IMR-90 (cell line): ENCODE measurements around the gene TACR2. TPM values are rescaled to one million over a fixed set of nuclear protein-coding genes. Genes with fewer than 3 reads are reported as not detected.

Source experiments
- ATAC-seq: fragments of 200-7000 bp; cut with Tn5 transposase; 2 replicates; pipeline ENCODE4 v1.9.1; 2020; ENCODE audit warnings: low read depth, mild to moderate bottlenecking, moderate library complexity
- BruUV-seq: library from RNA; stranded (reverse); fragments of 400-500 nt; replicated peaks from 2 replicates; lab custom pipeline; 2021; lab: Mats Ljungman, UMichigan
- CTCF ChIA-PET: fragments of 300-600 bp; formaldehyde crosslinking; extraction: SDS; loops from one replicate; lab custom pipeline; 2021; ENCODE audit warnings: antibody characterized with exemption; lab: Yijun Ruan, JAX
- POLR2A ChIA-PET: fragments of 300-600 bp; sonication (Branson Sonifier 250); formaldehyde crosslinking; loops from one replicate; lab custom pipeline; 2022; ENCODE audit warnings: antibody characterized with exemption; ENCODE audit not compliant: unreplicated experiment; lab: Charles Lee
- DNase-seq: peaks from one replicate; pipeline ENCODE4 v3.0.0; 2013
- H2AFZ ChIP-seq: replicated peaks from 2 replicates; pipeline ENCODE3; 2013; ENCODE audit warnings: low read length, mild to moderate bottlenecking; ENCODE audit not compliant: poor library complexity
- H2AK5ac ChIP-seq: 2 replicates; pipeline ENCODE4 v1.6.1; 2013; ENCODE audit warnings: low read depth, low read length, inconsistent platforms
- H2AK9ac ChIP-seq: replicated peaks from 2 replicates; pipeline ENCODE3; 2013; ENCODE audit warnings: mild to moderate bottlenecking, low read depth, low read length, moderate library complexity; ENCODE audit not compliant: poor library complexity
- H2BK120ac ChIP-seq: 2 replicates; pipeline ENCODE4 v1.6.1; 2013; ENCODE audit warnings: low read depth, low read length, inconsistent platforms
- H2BK15ac ChIP-seq: 3 replicates; pipeline ENCODE4 v1.6.1; 2013; ENCODE audit warnings: low read depth, low read length, inconsistent platforms
- H2BK20ac ChIP-seq: 2 replicates; pipeline ENCODE4 v1.6.1; 2013; ENCODE audit warnings: low read depth, mild to moderate bottlenecking, inconsistent platforms, low read length, moderate library complexity
- H2BK5ac ChIP-seq: 2 replicates; pipeline ENCODE4 v1.6.1; 2013; ENCODE audit warnings: mild to moderate bottlenecking, low read depth, low read length, inconsistent platforms; ENCODE audit not compliant: poor library complexity, severe bottlenecking
- H3K14ac ChIP-seq: replicated peaks from 2 replicates; pipeline ENCODE4 v1.6.1; 2013; ENCODE audit warnings: low read depth, low read length, inconsistent platforms
- H3K18ac ChIP-seq: 2 replicates; pipeline ENCODE4 v1.6.1; 2013; ENCODE audit warnings: low read depth, low read length, control low read depth
- H3K23ac ChIP-seq: 2 replicates; pipeline ENCODE4 v1.6.1; 2013; ENCODE audit warnings: low read depth, low read length, inconsistent platforms
- H3K27ac ChIP-seq: 2 replicates; pipeline ENCODE4 v1.5.1; 2013; ENCODE audit warnings: mild to moderate bottlenecking, control low read depth, low read length; ENCODE audit not compliant: insufficient read depth
- H3K27me3 ChIP-seq: 2 replicates; pipeline ENCODE4 v1.6.1; 2013; ENCODE audit warnings: low read length; ENCODE audit not compliant: control insufficient read depth, insufficient read depth
- H3K36me3 ChIP-seq: 2 replicates; pipeline ENCODE4 v1.6.1; 2013; ENCODE audit warnings: low read length, mixed read lengths; ENCODE audit not compliant: control insufficient read depth, insufficient read depth
- H3K4ac ChIP-seq: 2 replicates; pipeline ENCODE4 v1.6.1; 2013; ENCODE audit warnings: low read depth, low read length, inconsistent platforms
- H3K4me1 ChIP-seq: 2 replicates; pipeline ENCODE4 v1.6.1; 2013; ENCODE audit warnings: low read length, mixed read lengths; ENCODE audit not compliant: control insufficient read depth, insufficient read depth
- H3K4me2 ChIP-seq: 2 replicates; pipeline ENCODE4 v1.6.1; 2013; ENCODE audit warnings: low read depth, mild to moderate bottlenecking, control low read depth, low read length, moderate library complexity
- H3K4me3 ChIP-seq: 2 replicates; pipeline ENCODE4 v1.5.1; 2013; ENCODE audit warnings: low read depth, mild to moderate bottlenecking, control low read depth, low read length, moderate library complexity; ENCODE audit not compliant: insufficient read depth
- H3K56ac ChIP-seq: 2 replicates; pipeline ENCODE4 v1.6.1; 2013; ENCODE audit warnings: low read length, inconsistent platforms; ENCODE audit not compliant: insufficient read depth; ENCODE audit errors: extremely low read depth
- H3K79me1 ChIP-seq, 2 experiments: 2 replicates each; pipeline ENCODE4 v1.6.1; 2013; ENCODE audit warnings: low read length in 2 of 2, inconsistent platforms in 1 of 2, low read depth in 1 of 2
- H3K9ac ChIP-seq: 2 replicates; pipeline ENCODE4 v1.6.1; 2013; ENCODE audit warnings: low read depth, low read length, control low read depth
- H3K9me1 ChIP-seq: 2 replicates; pipeline ENCODE4 v1.6.1; 2013; ENCODE audit warnings: low read length, inconsistent platforms; ENCODE audit not compliant: insufficient read depth
- H3K9me3 ChIP-seq: 2 replicates; pipeline ENCODE4 v1.6.1; 2013; ENCODE audit warnings: low read length; ENCODE audit not compliant: control insufficient read depth, insufficient read depth
- H4K20me1 ChIP-seq: 2 replicates; pipeline ENCODE4 v1.6.1; 2013; ENCODE audit warnings: low read length, inconsistent platforms; ENCODE audit not compliant: insufficient read depth
- H4K5ac ChIP-seq: 2 replicates; pipeline ENCODE4 v1.6.1; 2013; ENCODE audit warnings: mild to moderate bottlenecking, low read depth, low read length, control low read depth
- H4K8ac ChIP-seq, 2 experiments: 2 replicates each; pipeline ENCODE4 v1.6.1; 2013; ENCODE audit warnings: low read depth in 2 of 2, low read length in 2 of 2, control low read depth in 1 of 2, inconsistent platforms in 1 of 2
- H4K91ac ChIP-seq: 2 replicates; pipeline ENCODE4 v1.6.1; 2013; ENCODE audit warnings: low read depth, low read length, inconsistent platforms; ENCODE audit not compliant: insufficient read depth
- BHLHE40 ChIP-seq: fragments of 150-350 bp; IDR thresholded peaks from 2 replicates; pipeline ENCODE4 v1.6.1; 2016; ENCODE audit warnings: mild to moderate bottlenecking, low read depth, low read length
- CEBPB ChIP-seq: IDR thresholded peaks from 2 replicates; pipeline ENCODE4 v1.6.1; 2012; ENCODE audit warnings: low read depth, low read length, improper control_type of control experiment
- CHD1 ChIP-seq: IDR thresholded peaks from 2 replicates; pipeline ENCODE4 v1.6.1; 2012; ENCODE audit warnings: low read depth, low read length, improper control_type of control experiment
- CTCF ChIP-seq: conservative IDR thresholded peaks from 2 replicates; pipeline ENCODE4 v1.5.1; 2012; ENCODE audit warnings: mild to moderate bottlenecking, low read depth, low read length, improper control_type of control experiment
- FOS ChIP-seq: fragments of 150-350 bp; IDR thresholded peaks from 2 replicates; pipeline ENCODE4 v1.6.1; 2016; ENCODE audit warnings: low read depth, low read length
- MAFK ChIP-seq: IDR thresholded peaks from 2 replicates; pipeline ENCODE4 v1.6.1; 2012; ENCODE audit warnings: low read depth, low read length, improper control_type of control experiment
- MAZ ChIP-seq: IDR thresholded peaks from 2 replicates; pipeline ENCODE4 v1.6.1; 2012; ENCODE audit warnings: low read depth, mild to moderate bottlenecking, low read length, improper control_type of control experiment, moderate library complexity, borderline replicate concordance
- MXI1 ChIP-seq: IDR thresholded peaks from 2 replicates; pipeline ENCODE4 v1.6.1; 2012; ENCODE audit warnings: low read depth, mild to moderate bottlenecking, low read length, moderate library complexity, borderline replicate concordance
- NFE2L2 ChIP-seq: fragments of 150-350 bp; IDR thresholded peaks from 2 replicates; pipeline ENCODE4 v1.6.1; 2016; ENCODE audit warnings: low read depth, mild to moderate bottlenecking, low read length
- POLR2A ChIP-seq: IDR thresholded peaks from 2 replicates; pipeline ENCODE4 v1.6.1; 2012; ENCODE audit warnings: mild to moderate bottlenecking, low read depth, low read length
- RAD21 ChIP-seq: IDR thresholded peaks from 2 replicates; pipeline ENCODE4 v1.6.1; 2012; ENCODE audit warnings: low read length, improper control_type of control experiment
- RCOR1 ChIP-seq: IDR thresholded peaks from 2 replicates; pipeline ENCODE4 v1.6.1; 2012; ENCODE audit warnings: mild to moderate bottlenecking, low read length, improper control_type of control experiment; ENCODE audit not compliant: insufficient replicate concordance
- RFX5 ChIP-seq: IDR thresholded peaks from 2 replicates; pipeline ENCODE4 v1.8.0; 2012; ENCODE audit warnings: low read depth, mild to moderate bottlenecking, low read length, moderate library complexity
- SMC3 ChIP-seq: fragments of 150-350 bp; IDR thresholded peaks from 2 replicates; pipeline ENCODE4 v1.6.1; 2016; ENCODE audit warnings: low read depth, mild to moderate bottlenecking, antibody characterized with exemption, low read length, moderate library complexity
- WGBS, 2 experiments: methylation state at CpG; one replicate each; pipeline versions ENCODE4 v1.1.5 to v1.1.7; 2013; ENCODE audit warnings: missing lambda C conversion rate in 2 of 2; ENCODE audit not compliant: insufficient read length in 1 of 2; ENCODE audit errors: extremely low coverage in 2 of 2; 5-methylcytosine and 5-hydroxymethylcytosine counted together
- dilution Hi-C: fragments of 300-500 bp; cut with HindIII; formaldehyde crosslinking; loops from one replicate; pipeline ENCODE4 v1.14.3; 2018; ENCODE audit warnings: low sequenced_read_pairs; ENCODE audit not compliant: unreplicated experiment
- in situ Hi-C: fragments of 300-500 bp; cut with MboI; formaldehyde crosslinking; loops from 3 replicates; pipeline ENCODE4 v1.14.3; 2019; ENCODE audit warnings: low sequenced_read_pairs, inconsistent platforms, mixed read lengths
- intact Hi-C: fragments of 100-400 bp; cut with micrococcal nuclease; formaldehyde crosslinking; loops from 2 replicates; pipeline ENCODE4 v1.10.0; 2022
- polyA plus RNA-seq, 3 experiments: library from polyadenylated mRNA; depleted of rRNA; stranded (reverse); fragments of >200 nt; gene quantifications; 2 replicates each; pipeline ENCODE4 v1.2.3, GENCODE V29; 2012; ENCODE audit warnings: low replicate concordance in 1 of 3
- total RNA-seq: library from RNA; depleted of rRNA; stranded (reverse); fragments of >200 nt; gene quantifications from 2 replicates; pipeline ENCODE4 v1.2.3, GENCODE V29; 2012
- TF ChIP-seq, protein P1 (sequence below): fragments of 150-350 bp; IDR thresholded peaks from 2 replicates; pipeline ENCODE4 v1.6.1; 2016; ENCODE audit warnings: low read depth, mild to moderate bottlenecking, low read length, moderate library complexity, borderline replicate concordance
- TF ChIP-seq, protein P2 (sequence below): fragments of 150-350 bp; IDR thresholded peaks from 2 replicates; pipeline ENCODE4 v1.6.1; 2017; ENCODE audit warnings: mild to moderate bottlenecking, antibody characterized with exemption, low read length, low read depth

Gene TACR2
- total and polyA plus RNA-seq, 2 of the 4 experiments (the other 2 are of a cell fraction), result not detected

- Histone ChIP-seq H2BK20ac (no peak overlapping the region), H2AK9ac (no peak overlapping the region), H4K8ac (no peak overlapping the region), H4K20me1 (peaks cover 23% of the 10 kb centered on the region), H2BK5ac (no peak overlapping the region), H3K27ac (no peak overlapping the region), H4K5ac (no peak overlapping the region), H2AK5ac (no peak overlapping the region), H3K14ac (no peak overlapping the region), H3K4me1 (peaks cover 5% of the 10 kb centered on the region), H3K18ac (no peak overlapping the region), H4K91ac (no peak overlapping the region), H3K36me3 (peaks cover 35% of the 10 kb centered on the region), H3K27me3 (no peaks in the 10 kb centered on the region), H3K4ac (no peak overlapping the region), H2BK15ac (no peak overlapping the region), H3K9me3 (no peaks in the 10 kb centered on the region), H2AFZ (no peak overlapping the region), H2BK120ac (no peak overlapping the region), H3K4me2 (no peak overlapping the region), H3K23ac (no peak overlapping the region), H3K9ac (no peak overlapping the region), H3K79me1 (peaks cover 16 to 21% of the 10 kb centered on the region in 2 experiments), H3K9me1 (peaks cover 4% of the 10 kb centered on the region; the same call in 1 of the 2 replicates), H3K4me3 (no peak overlapping the region), H3K56ac (no peak overlapping the region)
- dilution Hi-C loops (no loop called here), in situ Hi-C loops (no loop called here), intact Hi-C loops (no loop called here)
- ChIA-PET POLR2A (no interaction called here), CTCF (no interaction called here)
- ATAC-seq, result no peak
- no TSS peak for BruUV-seq
- TF ChIP-seq SMC3, result no peak
- TF ChIP-seq CHD1, result no peak
- TF ChIP-seq MXI1, result no peak
- no peak for TF ChIP-seq RCOR1
- TF ChIP-seq BHLHE40, result no peak
- TF ChIP-seq CTCF, result no peak
- TF ChIP-seq NFE2L2, result no peak
- no peak for TF ChIP-seq MAZ
- TF ChIP-seq RFX5, result no peak
- TF ChIP-seq CEBPB, result no peak
- TF ChIP-seq, protein P1, sequence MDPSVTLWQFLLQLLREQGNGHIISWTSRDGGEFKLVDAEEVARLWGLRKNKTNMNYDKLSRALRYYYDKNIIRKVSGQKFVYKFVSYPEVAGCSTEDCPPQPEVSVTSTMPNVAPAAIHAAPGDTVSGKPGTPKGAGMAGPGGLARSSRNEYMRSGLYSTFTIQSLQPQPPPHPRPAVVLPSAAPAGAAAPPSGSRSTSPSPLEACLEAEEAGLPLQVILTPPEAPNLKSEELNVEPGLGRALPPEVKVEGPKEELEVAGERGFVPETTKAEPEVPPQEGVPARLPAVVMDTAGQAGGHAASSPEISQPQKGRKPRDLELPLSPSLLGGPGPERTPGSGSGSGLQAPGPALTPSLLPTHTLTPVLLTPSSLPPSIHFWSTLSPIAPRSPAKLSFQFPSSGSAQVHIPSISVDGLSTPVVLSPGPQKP, result no peak
- no peak for TF ChIP-seq FOS
- no peak for TF ChIP-seq RAD21
- TF ChIP-seq POLR2A, result no peak
- TF ChIP-seq, protein P2, sequence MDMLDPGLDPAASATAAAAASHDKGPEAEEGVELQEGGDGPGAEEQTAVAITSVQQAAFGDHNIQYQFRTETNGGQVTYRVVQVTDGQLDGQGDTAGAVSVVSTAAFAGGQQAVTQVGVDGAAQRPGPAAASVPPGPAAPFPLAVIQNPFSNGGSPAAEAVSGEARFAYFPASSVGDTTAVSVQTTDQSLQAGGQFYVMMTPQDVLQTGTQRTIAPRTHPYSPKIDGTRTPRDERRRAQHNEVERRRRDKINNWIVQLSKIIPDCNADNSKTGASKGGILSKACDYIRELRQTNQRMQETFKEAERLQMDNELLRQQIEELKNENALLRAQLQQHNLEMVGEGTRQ, result no peak
- TF ChIP-seq MAFK, result no peak
- DNase-seq, result no peak
- WGBS, 2 experiments, result no CpG with 5 or more reads among the region's 3 CpGs
These were observed 29.2 kb downstream of the TACR2 start for GRCh38 chr10:69387500-69387899.
